ENCODE data around the gene HS6ST1.

HS6ST1 gene

GRCh38 chr2:128279009-128279408 is 39.7 kb downstream of the HS6ST1 start:
- no peak for TF ChIP-seq CTCF (IDR thresholded peaks at IDR 0.05; ENCODE audit: low read depth, low read length)
- H3K4me3 ChIP-seq (ENCODE audit: low read depth, low read length) = no peak overlapping the region

- H3K4me3 ChIP-seq (ENCODE audit: low read depth, low read length) = no peak overlapping the region
- no peak for TF ChIP-seq CTCF (IDR thresholded peaks at IDR 0.05; ENCODE audit: low read depth, low read length)
Measured at GRCh38 chr2:128277961-128278681, 40.5 kb downstream of the HS6ST1 start.

- TF ChIP-seq CTCF (IDR thresholded peaks at IDR 0.05; ENCODE audit: low read depth, low read length) = no peak
- H3K4me3 ChIP-seq (ENCODE audit: low read depth, low read length) = no peak overlapping the region
Measured at GRCh38 chr2:128276878-128277675, 41.6 kb downstream of the HS6ST1 start.

- TF ChIP-seq CTCF (IDR thresholded peaks at IDR 0.05; ENCODE audit: low read depth, low read length) = no peak
- H3K4me3 ChIP-seq (ENCODE audit: low read depth, low read length) = no peak overlapping the region
Measured at GRCh38 chr2:128275498-128276045, 43.1 kb downstream of the HS6ST1 start.

- TF ChIP-seq CTCF (IDR thresholded peaks at IDR 0.05; ENCODE audit: low read depth, low read length) = no peak
- no peak overlapping the region for H3K4me3 ChIP-seq (ENCODE audit: low read depth, low read length)
Measured at GRCh38 chr2:128274218-128274617, 44.5 kb downstream of the HS6ST1 start.

- TF ChIP-seq CTCF (IDR thresholded peaks at IDR 0.05; ENCODE audit: low read depth, low read length) = no peak
- H3K4me3 ChIP-seq (ENCODE audit: low read depth, low read length) = no peak overlapping the region
Measured at GRCh38 chr2:128273469-128274081, 45.1 kb downstream of the HS6ST1 start.

Data from WI38 (cell line).